Measurements from ENCODE around the gene FAM98B.

GRCh38 chr15:38533926-38534325 is 80.0 kb downstream of the FAM98B start:
- TF ChIP-seq CTCF (IDR thresholded peaks at IDR 0.05 in 8 of 11, conservative IDR thresholded peaks at IDR 0.05 in 3 of 11) = no peak
- TF ChIP-seq POLR2A (IDR thresholded peaks at IDR 0.05) = no peak

Data from spleen (tissue), 7 donors.